ENCODE measurements around the gene CTU2.

CTU2 gene

DNA sequence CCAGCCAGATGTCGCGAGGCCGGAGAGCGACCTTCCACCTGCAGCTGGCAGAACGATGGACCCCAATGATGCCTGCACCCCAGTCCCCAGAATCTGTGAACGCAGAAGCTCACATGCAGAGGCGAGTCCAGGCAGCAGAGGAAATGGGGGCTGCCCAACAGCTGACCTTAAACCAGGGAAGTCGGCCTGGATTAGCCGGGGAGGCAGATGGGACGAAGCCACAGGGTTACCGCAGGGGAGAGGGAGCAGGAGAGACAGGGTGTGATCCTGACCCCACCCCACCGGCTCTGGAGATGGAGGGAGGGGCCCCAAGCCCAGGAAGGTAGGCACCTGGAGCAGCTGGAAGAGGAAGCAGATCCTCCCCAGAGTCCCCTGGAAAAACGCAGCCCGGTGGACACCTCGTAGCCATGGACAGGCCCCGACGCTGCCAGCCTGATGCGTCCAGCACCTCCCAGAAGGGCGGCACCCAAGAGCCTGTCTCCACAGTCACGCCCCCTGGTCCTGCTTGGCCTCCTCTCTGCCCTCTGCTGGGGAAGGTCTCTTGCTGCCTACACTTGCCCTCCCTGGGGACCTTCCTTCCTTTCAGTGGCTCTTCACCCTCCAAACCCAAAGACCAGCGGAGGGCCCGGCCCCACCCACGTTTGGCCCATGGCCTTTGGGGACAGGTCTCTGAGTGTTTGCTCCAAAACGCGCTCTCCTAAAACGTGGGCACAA lies 41.4 kb downstream of the CTU2 start:
- DNase-seq, result no peak

GRCh38 chr16:88748364-88748763 lies 42.1 kb downstream of the CTU2 start:
- no peak for DNase-seq

DNA sequence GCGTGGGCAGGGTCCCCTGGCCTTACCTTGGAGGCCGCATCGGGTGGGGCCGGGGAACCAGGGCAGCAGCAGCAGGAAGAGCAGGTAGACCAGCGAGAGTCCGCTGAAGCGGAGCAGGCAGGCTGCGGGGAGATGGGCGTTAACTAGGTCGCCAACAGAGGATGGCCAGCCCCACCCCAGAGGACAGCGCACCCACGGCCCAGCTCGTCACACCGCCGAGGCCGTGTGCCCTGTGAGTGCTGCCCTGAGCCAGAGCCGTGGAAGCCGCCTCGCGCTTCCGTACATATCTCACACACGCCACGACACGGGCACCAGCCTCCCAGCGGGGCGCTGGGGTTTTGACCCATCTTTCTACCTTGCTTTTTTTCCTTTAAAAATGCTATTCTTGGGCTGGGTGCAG lies 43.1 kb downstream of the CTU2 start:
- DNase-seq, result no peak

GRCh38 chr16:88750854-88751253 lies 44.6 kb downstream of the CTU2 start:
- DNase-seq, result no peak

DNA sequence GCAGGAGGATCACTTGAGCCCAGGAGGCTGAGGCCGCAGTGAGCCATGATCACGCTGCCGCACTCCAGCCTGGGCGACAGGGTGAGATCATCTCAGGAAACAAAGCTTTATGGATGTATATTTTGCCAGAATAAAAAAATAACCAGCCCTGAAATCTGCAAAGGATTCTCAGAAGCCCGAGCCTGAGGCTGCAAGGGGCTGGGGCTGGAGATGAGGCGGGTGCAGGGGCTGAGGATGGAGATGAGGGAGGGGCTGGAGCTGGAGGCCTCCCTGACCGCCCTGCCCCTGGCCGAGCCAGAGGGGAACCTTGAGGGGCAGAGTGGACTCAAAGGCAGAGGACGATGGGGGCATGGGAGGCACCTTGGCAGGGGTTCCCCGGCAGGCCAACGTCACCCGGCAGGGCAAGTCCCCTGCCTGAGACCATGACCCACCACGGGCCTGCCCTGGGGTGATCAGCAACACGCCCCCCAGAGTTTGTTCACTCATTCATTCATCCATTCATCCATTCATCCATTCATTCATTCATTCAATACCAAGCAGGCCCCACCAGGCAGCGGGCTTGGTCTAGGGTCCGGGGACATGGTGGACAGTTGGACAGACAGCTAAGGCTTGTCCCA lies 46.2 kb downstream of the CTU2 start:
- no peak for DNase-seq

DNA sequence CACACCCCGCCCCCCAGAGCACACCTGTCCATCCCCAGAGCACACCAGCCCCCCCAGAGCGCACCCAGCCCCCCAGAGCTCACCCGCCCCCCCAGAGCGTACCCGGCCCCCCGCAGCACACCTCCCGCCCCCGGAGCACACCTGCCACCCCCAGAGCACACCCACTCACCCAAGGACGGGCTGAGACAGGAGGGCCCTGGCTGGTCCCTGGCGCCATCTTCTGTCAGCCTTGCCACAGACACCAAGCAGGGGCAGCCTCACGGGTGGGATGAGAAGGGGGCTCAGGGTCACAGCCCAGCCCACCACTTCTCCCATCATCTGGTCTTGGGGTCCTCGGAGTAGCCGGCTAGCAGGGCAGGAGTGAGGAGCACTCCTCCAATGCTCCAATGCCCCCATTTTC lies 46.9 kb downstream of the CTU2 start:
- no peak for DNase-seq

DNA sequence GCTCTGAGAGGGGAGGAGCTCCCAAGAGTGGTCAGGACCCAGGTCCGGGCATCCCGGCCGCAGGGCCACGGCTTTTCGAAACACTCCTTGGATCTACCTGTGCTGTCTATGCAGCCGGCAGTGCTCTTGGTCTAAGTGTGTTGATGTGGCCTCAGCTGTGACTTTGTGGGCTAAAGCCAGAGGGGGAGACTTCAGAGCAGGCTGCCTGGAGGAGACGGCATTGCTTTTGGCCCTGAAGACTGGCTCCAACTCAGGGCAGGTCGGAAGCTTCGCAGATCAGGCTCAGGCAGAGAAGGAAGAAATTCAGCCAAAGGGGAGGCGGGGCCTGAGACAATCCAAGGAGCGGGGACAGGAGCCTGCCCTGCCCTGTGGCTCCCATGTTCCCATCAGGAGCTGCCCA lies 47.3 kb downstream of the CTU2 start:
- no peak for DNase-seq

DNA sequence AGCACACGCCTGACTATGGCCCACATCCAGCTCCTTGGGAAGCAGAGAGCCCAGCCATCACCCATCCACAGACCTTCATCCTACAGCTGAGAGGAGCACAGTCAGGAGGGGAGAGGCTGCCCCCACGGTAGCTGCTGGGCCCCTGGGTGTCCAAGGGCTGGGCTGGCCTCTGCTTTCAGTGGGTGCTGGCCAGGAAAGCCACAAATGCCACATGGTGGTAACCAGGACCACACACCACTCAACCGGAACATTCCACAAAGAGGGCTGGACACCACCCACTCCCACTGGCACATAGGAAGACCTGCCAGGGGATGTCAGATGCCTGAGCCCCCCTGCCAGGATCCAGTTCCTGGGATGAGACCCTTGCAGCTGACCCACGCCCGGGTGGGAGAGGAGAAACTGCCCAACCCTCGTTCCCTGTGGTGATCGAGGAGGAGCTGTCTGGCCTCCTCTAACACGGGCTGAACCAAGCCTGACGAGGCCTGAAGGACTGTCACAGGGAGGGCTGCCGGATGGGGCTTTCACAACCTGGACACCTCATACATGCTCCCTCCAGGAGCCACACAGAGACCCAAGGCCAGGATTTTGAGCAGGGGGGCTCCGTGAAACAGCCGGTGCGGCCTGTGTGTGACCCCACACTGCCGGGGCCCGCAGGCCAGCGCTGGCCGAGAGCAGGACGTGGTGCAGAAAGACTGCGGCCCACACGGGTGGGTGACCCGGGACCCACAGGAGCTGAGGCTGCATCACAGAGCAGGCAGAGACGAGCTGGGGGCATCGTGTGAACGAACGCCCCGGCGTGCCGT lies 48.0 kb downstream of the CTU2 start:
- DNase-seq, result no peak

- no peak for DNase-seq
These were observed 48.8 kb downstream of the CTU2 start for GRCh38 chr16:88754912-88755744.

- DNase-seq, result no peak
These were observed 49.6 kb downstream of the CTU2 start for GRCh38 chr16:88755745-88756443.

- DNase-seq, result no peak
These were observed 52.1 kb downstream of the CTU2 start for GRCh38 chr16:88758227-88758943.

DNA sequence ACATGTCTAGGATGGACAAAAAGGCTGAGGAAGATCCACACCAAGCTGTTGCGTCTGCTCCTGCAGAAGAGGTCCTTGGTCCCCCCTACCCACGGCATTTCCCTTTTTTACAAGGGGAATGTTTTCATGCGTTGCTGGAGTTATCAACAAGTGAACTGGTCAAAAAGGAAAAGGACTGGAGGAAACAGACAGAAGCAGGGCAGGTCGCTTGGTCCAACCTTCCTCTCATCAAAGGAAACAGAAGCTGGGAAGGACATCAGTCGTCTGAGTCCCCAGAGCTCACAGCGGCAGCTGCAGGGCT lies 52.6 kb downstream of the CTU2 start:
- no peak for DNase-seq

DNA sequence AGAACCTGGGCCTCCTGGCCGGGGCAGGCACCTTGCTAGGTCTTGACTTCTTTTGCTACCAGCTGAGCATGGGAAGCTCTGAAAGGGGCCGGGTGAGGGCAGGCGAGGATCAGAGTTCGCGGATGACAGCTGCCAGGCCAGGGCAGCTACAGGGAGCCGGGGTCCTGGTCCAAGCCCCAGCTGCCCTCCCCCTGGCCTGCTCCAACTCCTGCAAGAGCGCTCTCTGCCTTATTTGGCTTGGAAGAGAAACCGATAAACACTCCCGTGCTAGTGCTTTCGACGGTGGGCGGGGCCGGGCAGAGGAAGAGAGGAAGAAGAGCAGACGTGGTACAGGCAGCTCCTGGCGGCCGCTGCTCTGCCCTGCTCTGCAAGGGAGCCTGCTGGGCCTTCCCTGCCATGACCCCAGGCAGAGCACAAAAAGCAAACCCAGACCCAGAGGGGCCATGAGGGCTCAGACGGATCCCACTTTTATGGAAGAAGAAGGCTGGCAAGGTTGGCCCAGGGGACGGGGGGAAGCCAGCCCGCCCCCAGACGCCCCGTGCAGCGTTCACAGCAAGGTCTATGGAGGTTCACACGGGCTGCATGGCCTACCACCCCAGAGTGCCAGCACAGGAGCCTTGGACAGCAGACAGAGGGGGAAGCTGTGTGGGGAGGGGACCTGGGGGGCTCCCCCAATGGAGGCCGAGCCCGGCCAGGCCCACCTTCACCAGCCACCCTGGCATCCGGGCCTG lies 53.1 kb downstream of the CTU2 start:
- DNase-seq, result no peak

- DNase-seq, result no peak
These were observed 53.7 kb downstream of the CTU2 start for GRCh38 chr16:88759976-88760350.

DNA sequence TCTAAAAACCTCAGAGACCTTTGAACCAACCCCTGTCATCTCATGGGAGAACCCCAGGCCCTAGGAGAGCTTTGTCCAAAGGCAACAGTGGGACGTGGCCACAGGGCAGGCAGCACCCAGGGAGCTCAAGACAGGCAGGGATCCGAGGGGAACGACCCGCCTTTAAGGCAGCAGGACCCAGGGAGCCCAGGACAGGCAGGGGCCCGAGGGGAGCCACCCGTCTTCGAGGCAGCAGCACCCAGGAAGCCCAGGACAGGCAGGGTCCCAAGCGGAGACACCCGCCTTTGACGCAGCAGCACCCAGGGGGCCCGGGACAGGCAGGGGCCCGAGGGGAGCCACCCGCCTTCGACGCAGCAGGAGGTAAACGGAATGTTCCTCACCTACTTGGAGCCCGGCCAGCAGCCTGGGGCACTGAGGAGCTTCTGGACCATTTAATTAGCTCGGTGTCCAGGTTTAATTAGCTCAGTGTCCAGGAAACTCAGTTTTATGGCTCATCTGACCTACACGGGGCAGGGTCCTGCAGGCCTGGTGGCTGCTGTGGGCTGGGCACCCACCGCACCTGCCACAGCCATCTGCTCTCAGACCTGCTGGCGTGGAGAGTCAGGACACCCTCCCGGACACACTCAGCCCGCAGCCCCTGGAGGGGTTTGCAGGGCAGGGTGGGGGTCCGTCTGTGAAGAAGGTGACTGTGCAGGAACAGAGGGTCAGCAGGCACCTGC lies 54.3 kb downstream of the CTU2 start:
- DNase-seq, result no peak

GRCh38 chr16:88761143-88761534 lies 54.8 kb downstream of the CTU2 start:
- DNase-seq, result no peak

- no peak for DNase-seq
These were observed 55.5 kb downstream of the CTU2 start for GRCh38 chr16:88761830-88762229.

- no peak for DNase-seq
These were observed 56.1 kb downstream of the CTU2 start for GRCh38 chr16:88762258-88762870.

GRCh38 chr16:88762941-88763340 lies 56.6 kb downstream of the CTU2 start:
- no peak for DNase-seq

- no peak for DNase-seq
These were observed 57.3 kb downstream of the CTU2 start for GRCh38 chr16:88763502-88764053.
